Stimulated activated CD4-positive, alpha-beta T cell treated with anti-CD3 and anti-CD28 coated beads, Interleukin-4, amount 100 ng/mL, for 48 hours (primary cell): ENCODE measurements around the gene UNC5C.

Experiments
- DNase-seq, 2 donors: peaks; one replicate each; pipeline ENCODE4 v3.0.0-alpha.2; 2020; ENCODE audit warnings: low read depth in 2 of 2

The UNC5C gene

GRCh38 chr4:95466791-95467190 is 82.0 kb downstream of the UNC5C start:
- no peak for DNase-seq

DNA sequence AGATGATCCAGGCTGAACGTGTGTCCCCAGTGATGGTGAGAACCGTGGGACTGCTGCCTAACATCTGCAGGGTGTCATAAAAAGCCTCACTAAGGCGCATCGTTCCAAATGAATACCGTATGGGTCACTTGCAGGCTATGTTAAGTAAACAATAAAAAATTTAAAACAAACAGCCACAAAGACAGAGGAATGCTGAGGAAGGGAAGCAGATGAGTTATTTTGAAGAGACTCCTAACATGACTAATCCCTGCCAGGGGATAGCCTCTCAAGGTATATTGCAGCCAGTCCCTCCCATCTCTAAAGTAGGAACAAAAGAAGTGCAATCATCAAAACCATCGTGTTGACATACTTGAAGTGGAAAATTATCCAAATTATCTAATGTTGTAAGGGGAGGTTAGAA is 83.8 kb downstream of the UNC5C start:
- no peak for DNase-seq

- no peak for DNase-seq
These were observed 85.9 kb downstream of the UNC5C start for GRCh38 chr4:95462921-95463320.

- DNase-seq, result no peak
These were observed 91.4 kb downstream of the UNC5C start for GRCh38 chr4:95457353-95457752.

DNA sequence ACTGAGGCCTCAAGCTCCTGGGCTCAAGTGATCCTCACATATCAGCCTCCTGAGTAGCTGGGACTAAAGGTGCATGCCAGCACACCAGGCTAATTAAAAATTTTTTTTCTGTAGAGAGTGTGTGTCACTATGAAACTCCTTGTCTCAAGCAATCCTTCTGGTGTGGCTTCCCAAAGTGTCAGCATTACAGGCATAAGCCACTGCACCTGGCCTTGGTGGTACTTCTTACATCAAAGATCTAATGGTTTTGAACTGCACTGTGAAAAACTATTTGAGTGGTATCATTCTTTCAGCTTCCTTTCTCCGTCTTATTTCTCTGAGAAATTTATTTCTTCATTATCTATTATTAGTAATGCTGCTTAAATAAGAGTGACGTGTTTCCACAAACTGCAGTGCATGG is 98.5 kb downstream of the UNC5C start:
- DNase-seq, result no peak

GRCh38 chr4:95446173-95446572 is 102.6 kb downstream of the UNC5C start:
- no peak for DNase-seq

GRCh38 chr4:95445251-95445650 is 103.5 kb downstream of the UNC5C start:
- no peak for DNase-seq

DNA sequence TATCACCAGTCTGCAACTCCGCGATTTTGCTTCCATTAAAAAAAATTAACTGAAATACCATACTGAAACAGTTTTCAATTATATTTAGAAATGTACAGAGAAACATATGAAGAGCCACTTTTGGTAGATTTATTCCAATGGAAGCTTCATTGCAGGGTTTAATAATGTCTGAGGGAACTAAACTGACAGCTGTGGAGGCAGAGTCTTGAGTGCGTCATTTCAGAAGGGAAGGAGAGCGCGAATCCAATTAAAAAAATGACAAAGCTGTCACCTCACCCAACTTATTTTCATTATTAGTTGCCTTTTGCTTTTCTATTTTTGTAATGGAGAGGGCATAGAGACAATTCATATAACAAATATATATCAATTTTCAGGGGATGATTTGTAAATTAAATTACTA is 104.0 kb downstream of the UNC5C start:
- no peak for DNase-seq

DNA sequence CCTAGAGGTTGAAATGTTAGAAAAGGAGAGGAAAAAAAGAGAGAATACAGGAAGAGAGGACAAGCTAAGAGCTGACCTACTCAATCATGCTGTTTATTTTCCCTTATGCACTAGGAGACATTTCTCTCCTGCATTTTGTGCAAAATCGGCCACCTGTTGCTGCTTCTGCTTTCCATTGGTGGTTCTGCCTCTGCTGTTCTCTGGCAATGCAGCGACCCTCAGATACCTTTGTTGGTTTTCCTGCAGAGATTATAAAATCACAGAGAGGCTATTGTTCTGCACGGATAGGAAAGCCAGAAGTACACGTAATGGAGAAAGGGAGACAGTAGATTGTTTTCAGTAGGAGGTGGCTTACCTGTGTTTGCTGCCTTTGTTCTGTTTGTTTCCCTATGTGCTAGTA is 108.9 kb downstream of the UNC5C start:
- DNase-seq, result no peak

DNA sequence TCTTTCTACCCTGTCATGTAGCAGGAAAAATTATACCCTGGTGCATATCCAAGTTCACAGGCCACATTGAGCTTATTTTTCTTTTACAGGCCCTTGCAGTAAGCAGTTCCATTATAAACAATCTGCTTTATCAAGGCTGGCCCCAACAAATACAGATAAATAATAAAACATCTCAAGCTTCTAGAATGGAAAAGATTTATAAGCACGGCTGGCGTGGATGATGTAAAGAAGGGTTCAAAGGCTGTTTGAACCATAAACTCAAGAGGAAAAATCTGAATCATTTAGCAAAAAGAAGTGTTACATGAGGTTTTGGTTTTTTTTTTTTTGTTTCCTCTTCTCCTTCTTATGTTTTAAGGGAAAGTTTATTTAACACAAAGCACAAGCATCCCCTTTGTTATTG is 109.7 kb downstream of the UNC5C start:
- no peak for DNase-seq

- no peak for DNase-seq
These were observed 116.3 kb downstream of the UNC5C start for GRCh38 chr4:95432466-95432865.

DNA sequence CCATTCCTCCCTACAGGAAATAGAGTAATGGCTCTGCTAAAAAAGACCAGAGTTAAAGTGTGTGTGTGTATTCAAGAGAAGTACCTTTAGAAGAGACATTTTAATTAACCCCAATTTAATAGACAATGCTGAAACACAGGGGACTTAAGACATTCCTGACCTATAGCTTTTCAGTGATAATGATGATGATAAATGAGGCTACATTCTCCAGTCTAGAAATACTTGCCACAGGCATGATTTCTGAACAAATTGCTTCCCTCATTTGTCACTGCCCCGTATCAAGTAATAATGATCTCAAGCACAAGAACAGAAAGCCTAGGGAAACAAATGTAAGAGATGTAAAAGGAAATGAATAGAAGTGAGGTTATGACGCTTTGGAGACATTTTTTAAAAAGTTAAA is 117.1 kb downstream of the UNC5C start:
- DNase-seq, result no peak

DNA sequence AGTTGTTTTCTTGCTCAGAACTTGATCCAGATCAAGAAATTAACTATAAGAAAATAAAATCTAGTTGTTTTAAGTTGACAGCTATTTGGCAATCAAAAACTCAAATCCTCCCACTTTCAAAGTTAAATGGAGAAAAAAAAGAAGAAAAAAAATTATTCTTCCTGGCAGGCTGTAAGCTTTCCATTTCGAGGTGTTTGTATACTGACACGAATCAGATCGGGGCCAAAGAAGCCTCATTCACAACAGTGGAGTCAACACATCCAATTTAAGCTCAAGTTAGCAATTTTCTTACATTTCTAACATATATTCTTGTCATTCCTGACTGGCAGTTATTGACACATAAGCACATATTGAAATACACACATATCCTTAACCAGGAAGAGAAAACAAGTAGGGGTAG is 119.4 kb downstream of the UNC5C start:
- DNase-seq, result no peak

DNA sequence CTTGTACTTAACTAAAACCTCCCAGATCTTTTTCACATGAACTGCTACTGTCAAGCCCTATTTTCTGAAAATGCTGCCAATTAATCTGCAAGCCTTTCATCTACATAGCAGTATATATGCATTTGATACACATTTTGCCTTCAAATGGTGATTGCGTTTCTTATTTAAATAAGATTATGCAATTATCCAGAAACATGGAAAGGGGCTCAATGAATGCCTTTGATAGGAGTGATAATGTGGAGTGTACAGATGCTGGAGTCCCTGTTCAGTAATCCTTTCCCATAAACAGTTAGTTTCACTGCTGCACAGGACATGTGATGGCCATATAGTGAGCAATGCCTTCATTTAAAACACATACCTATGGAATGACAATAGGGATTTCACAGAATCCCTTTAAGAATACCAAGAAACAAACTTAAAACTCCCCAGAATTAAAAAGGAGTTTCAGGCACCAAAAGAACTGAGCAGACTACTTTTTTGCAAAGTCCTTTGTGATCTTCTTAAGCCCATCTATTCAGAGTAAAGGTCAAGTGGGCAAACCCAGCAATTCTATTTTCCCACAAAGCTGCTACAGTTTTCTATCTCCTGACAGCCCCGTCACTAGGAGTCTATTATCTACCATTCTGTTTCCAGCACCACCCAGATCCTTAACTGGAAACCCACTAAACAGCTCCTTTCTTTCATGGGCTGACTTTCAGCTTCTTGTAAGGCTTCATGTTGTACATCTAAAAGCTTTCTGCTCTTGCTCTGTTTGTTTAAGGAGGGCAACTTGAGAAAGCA is 120.3 kb downstream of the UNC5C start:
- DNase-seq, result no peak

- no peak for DNase-seq
These were observed 122.3 kb downstream of the UNC5C start for GRCh38 chr4:95426455-95426854.

DNA sequence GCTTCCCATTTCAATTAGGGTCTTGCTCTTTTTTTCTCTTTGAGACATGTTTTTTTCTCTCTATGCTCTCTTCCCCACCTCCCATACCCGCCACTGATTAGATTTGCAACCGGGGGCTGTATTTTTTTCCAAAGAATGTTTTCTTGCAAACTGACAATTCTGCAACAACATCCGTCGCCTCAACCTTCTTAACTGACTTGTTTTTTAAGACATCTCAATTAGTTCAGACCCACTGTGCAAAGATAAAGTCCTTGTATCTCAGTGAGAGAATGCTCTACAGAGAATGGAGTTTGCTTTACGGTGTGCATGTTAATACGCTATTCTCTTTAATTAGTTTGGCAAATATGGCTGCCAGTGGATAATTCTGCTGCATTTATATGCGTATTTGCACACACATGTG is 126.3 kb downstream of the UNC5C start:
- DNase-seq, result no peak

DNA sequence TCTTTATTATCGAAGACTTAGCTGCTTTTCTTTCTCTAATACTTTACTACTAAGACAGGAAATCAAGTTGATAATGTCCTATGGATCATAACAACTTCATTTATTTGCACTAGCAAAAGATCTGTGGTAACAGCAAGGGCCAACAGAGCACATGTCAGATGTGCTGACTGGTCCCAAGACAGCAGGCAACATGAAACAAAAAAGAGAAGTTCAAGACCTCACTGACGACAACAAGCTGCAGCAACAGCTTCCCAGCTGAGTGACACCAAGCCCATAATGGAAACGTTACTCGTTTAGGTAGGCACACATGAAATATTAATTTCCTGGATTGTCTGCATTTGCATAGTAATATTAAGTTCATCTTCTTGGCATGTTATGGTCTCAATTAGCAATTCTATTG is 126.9 kb downstream of the UNC5C start:
- no peak for DNase-seq

DNA sequence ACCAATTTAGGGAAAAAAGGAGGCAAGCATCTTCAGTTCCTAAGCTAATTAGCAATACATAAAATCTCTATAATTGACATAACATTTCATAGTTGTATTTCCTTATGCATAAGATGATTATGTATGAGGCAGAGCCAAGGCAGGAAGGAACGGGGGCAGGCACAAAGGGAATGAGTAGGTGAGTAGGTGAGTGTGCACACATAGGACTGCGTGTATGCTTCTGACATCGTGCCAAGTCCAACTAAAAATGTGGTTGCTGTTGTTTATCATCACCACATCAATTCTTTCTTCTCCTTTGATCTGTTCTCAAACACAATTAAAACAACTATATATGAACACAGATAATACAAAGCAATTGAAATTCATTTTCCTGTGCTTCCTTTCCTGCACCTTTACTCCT is 131.2 kb downstream of the UNC5C start:
- DNase-seq, result no peak

DNA sequence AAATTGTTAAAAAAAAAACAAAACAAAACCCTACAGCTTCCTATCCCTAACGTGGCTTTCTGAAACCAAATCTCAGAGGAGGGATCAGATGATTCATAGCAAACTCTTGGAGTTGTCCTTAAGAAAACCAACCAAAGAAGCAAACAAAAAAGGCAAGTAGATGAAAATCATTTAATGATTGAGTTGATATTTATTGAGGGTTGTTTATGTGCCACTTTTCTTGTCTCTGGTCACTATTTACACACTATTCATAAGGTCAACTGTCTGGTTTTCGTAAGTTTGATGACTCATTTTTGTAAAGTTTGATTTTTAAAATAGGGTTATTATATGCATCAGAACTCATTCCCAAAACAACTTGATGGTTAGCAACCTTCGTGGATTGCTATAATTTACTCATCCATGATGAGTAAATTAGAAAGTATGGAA is 133.4 kb downstream of the UNC5C start:
- DNase-seq, result no peak

DNA sequence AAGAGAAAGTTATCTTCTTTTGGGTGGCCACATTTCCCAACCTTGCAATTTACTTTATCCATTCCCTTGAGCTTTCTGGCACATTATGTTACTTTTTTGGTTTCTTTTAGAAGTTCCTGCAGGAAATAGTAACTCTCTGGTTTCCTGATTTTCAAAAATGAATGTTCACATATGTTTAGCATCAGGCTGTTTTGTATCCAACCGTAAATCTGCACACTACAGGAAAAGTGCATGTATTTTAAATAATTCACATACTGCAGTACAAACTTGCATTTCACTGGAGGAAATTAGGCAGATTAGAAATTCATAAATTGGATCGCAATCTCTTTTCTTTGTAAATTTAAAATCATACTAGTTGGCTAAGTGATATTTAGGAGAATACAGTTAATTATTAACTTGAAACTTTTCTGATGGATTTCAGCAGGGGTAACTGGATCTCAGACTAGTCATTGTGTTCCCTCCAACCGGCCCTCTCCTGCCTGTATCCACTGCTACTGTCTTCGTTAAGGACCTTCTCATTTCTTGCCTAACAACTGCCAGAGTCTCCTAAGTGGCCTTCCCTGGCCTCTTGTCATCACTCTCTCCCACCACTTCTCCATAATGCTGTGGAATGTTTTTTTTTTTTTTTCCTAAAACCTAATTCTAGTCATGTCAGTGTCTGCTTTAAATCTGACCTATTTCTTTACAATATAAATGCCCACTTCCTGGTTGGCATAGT is 137.2 kb downstream of the UNC5C start:
- no peak for DNase-seq

DNA sequence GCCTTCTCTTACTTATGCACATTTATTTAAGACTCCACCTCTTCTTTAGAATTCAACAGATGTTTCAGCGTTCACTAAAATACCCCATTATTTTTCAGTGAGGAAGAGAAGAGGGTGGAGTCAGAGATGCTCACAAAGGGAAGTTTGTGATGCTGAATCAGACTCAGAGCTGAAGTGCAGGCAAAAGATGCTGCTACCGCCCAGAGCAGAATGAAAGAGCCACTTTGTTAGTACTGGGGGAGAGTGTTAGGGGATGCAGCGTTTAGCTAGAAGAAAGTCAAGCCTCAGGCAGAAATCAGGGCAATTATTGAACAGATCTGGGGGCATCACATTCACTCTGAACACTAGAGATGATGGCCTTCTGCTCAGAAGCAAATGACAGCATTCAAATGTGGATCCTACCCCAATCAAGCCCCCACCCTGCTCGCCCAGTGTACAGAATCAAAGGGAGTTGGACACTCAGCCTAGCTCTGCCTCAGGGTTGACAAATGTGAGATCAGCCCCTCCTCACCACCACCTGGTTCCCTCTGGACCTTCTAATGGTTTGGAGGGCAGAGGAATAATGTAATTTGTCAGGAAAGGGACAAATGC is 138.3 kb downstream of the UNC5C start:
- no peak for DNase-seq

- no peak for DNase-seq
These were observed 139.0 kb downstream of the UNC5C start for GRCh38 chr4:95409750-95410149.

GRCh38 chr4:95409127-95409526 is 139.6 kb downstream of the UNC5C start:
- DNase-seq, result no peak
